ENCODE data around the gene CNN2.
A peak's percentile ranks its signal among the peaks of the same experiment; 100 is the strongest.

CNN2 gene

GRCh38 chr19:1068009-1069001 is 41.9 kb downstream of the CNN2 start:
- DNase-seq = no peak

- no peak for DNase-seq
Measured at GRCh38 chr19:1069009-1069779, 42.8 kb downstream of the CNN2 start.

- no peak for DNase-seq
Measured at GRCh38 chr19:1070576-1070930, 44.1 kb downstream of the CNN2 start.

GRCh38 chr19:1070931-1071791 is 44.8 kb downstream of the CNN2 start:
- DNase-seq = no peak

GRCh38 chr19:1072371-1073015 is 46.1 kb downstream of the CNN2 start:
- DNase-seq = no peak

GRCh38 chr19:1073063-1073955 is 46.9 kb downstream of the CNN2 start:
- DNase-seq = no peak

GRCh38 chr19:1073956-1074517 is 47.6 kb downstream of the CNN2 start:
- no peak for DNase-seq

GRCh38 chr19:1074544-1075283 is 48.3 kb downstream of the CNN2 start:
- DNase-seq = peak; percentile 82

GRCh38 chr19:1076046-1076386 is 49.6 kb downstream of the CNN2 start:
- no peak for DNase-seq

GRCh38 chr19:1076951-1077350 is 50.5 kb downstream of the CNN2 start:
- no peak for DNase-seq

GRCh38 chr19:1079566-1080111 is 53.2 kb downstream of the CNN2 start:
- no peak for DNase-seq

GRCh38 chr19:1080360-1081161 is 54.2 kb downstream of the CNN2 start:
- no peak for DNase-seq

GRCh38 chr19:1081301-1082164 is 55.1 kb downstream of the CNN2 start:
- DNase-seq = no peak

GRCh38 chr19:1082165-1082927 is 55.9 kb downstream of the CNN2 start:
- peak; percentile 83 for DNase-seq

GRCh38 chr19:1082928-1083816 is 56.8 kb downstream of the CNN2 start:
- DNase-seq = no peak

Measured in DMS79 treated with DMSO at 0.1 percent for 48 hours (cell line).